GM12878 (cell line): Measurements from ENCODE around the gene BMAL1. TPM values are rescaled to one million over a fixed set of nuclear protein-coding genes. Genes with fewer than 3 reads are reported as not detected.

Experiments used
- ATAC-seq: fragments of 200-7000 bp; cut with Tn5 transposase; 3 replicates; pipeline ENCODE4 v1.9.1; 2020; ENCODE audit warnings: mild to moderate bottlenecking, moderate library complexity
- BruUV-seq: library from RNA; stranded (reverse); fragments of 400-500 nt; replicated peaks from 2 replicates; lab custom pipeline; 2021; lab: Mats Ljungman, UMichigan
- CTCF ChIA-PET: fragments of 300-600 bp; sonication (Branson Sonifier 250); formaldehyde crosslinking; extraction: SDS; loops from one replicate; lab custom pipeline; 2021; ENCODE audit warnings: inconsistent platforms; lab: Yijun Ruan, JAX
- POLR2A ChIA-PET: fragments of 350-600 bp; formaldehyde crosslinking; extraction: SDS; loops from one replicate; lab custom pipeline; 2021; ENCODE audit warnings: inconsistent platforms; lab: Charles Lee
- RAD21 ChIA-PET: fragments of 300-600 bp; sonication (Branson Sonifier 250); formaldehyde crosslinking; loops from one replicate; lab custom pipeline; 2023; ENCODE audit warnings: antibody characterized with exemption; ENCODE audit not compliant: unreplicated experiment; lab: Charles Lee
- SMC1A ChIA-PET: fragments of 300-600 bp; sonication (Branson Sonifier 250); formaldehyde crosslinking; loops from one replicate; lab custom pipeline; 2023; ENCODE audit not compliant: unreplicated experiment, uncharacterized antibody; lab: Charles Lee
- DNase-seq: peaks from one replicate; pipeline ENCODE4 v3.0.0-alpha.2; 2011; ENCODE audit warnings: low read depth, low spot score
- FAIRE-seq: peaks from 3 replicates; lab custom pipeline; 2011; peaks lifted over from hg19 to GRCh38; lab: Jason Lieb, UNC
- H2AFZ ChIP-seq: 2 replicates; pipeline ENCODE4 v1.6.0; 2011; ENCODE audit warnings: low read depth, low read length, control low read depth; ENCODE audit not compliant: control insufficient read depth
- H3K27ac ChIP-seq: 2 replicates; pipeline ENCODE4 v1.5.1; 2011; ENCODE audit warnings: control low read depth; ENCODE audit not compliant: control insufficient read depth, insufficient read depth
- H3K27me3 ChIP-seq, 2 experiments: replicated peaks in 1 of 2; 2 replicates each; pipeline versions ENCODE4 v1.6.0 to v1.6.1; 2011; ENCODE audit warnings: low read length in 1 of 2; ENCODE audit not compliant: control insufficient read depth in 2 of 2, insufficient read depth in 2 of 2
- H3K36me3 ChIP-seq, 2 experiments: 2 replicates each; pipeline ENCODE4 v1.5.1; 2011; ENCODE audit warnings: low read length in 1 of 2; ENCODE audit not compliant: control insufficient read depth in 2 of 2, insufficient read depth in 2 of 2
- H3K4me1 ChIP-seq: 2 replicates; pipeline ENCODE4 v1.6.1; 2011; ENCODE audit warnings: mild to moderate bottlenecking, low read length, moderate library complexity, mixed read lengths; ENCODE audit not compliant: control insufficient read depth, insufficient read depth
- H3K4me2 ChIP-seq: 2 replicates; pipeline ENCODE4 v1.6.0; 2011; ENCODE audit warnings: control low read depth; ENCODE audit not compliant: control insufficient read depth, insufficient read depth
- H3K4me3 ChIP-seq: fragments of 200-600 bp; sonication (generic); 2 replicates; pipeline ENCODE4 v1.5.1; 2016
- H3K79me2 ChIP-seq: 2 replicates; pipeline ENCODE4 v1.6.0; 2011; ENCODE audit warnings: low read length; ENCODE audit not compliant: control insufficient read depth, insufficient read depth
- H3K9ac ChIP-seq: 2 replicates; pipeline ENCODE4 v1.8.0; 2011; ENCODE audit warnings: low read length, control low read depth, mixed read lengths; ENCODE audit not compliant: control insufficient read depth, insufficient read depth
- H3K9me3 ChIP-seq: replicated peaks from 3 replicates; pipeline ENCODE4 v1.5.1; 2011; ENCODE audit warnings: mild to moderate bottlenecking, low read length; ENCODE audit not compliant: control insufficient read depth, insufficient read depth
- H4K20me1 ChIP-seq: 2 replicates; pipeline ENCODE4 v1.6.0; 2011; ENCODE audit not compliant: control insufficient read depth, insufficient read depth
- MEF2A ChIP-seq: IDR thresholded peaks from 2 replicates; pipeline ENCODE4 v1.6.1; 2011; ENCODE audit warnings: low read depth, mild to moderate bottlenecking, low read length, moderate library complexity; ENCODE audit not compliant: insufficient read depth
- WGBS: methylation state at CpG from one replicate; pipeline ENCODE4 v1.1.6; 2016; ENCODE audit warnings: low lambda C conversion rate; ENCODE audit not compliant: insufficient replicate concordance, insufficient coverage; ENCODE audit errors: missing lambda C conversion rate; 5-methylcytosine and 5-hydroxymethylcytosine counted together
- in situ Hi-C: fragments of 300-500 bp; cut with MboI; formaldehyde crosslinking; loops from 9 replicates; pipeline ENCODE4 v1.14.3; 2018; ENCODE audit warnings: mixed read lengths
- intact Hi-C: fragments of 100-400 bp; cut with micrococcal nuclease; formaldehyde crosslinking; loops from one replicate; pipeline ENCODE4 v1.14.2; 2022; ENCODE audit not compliant: unreplicated experiment
- polyA plus RNA-seq, 11 experiments: library from polyadenylated mRNA; depleted of rRNA in 4 of 11; unstranded in 6 of 11; stranded (reverse) in 5 of 11; fragments of >200 nt; fragmentation: Nextera tagmentation in 4 of 11; fragmentation: Illumina TruSeq in 1 of 11; extraction: Ambion mirVana in 4 of 11; extraction: Trizol in 1 of 11; gene quantifications; 1 replicate in 1 of 11; 2 replicates in 10 of 11; pipeline versions ENCODE4 v1.2.1 to v1.2.3, GENCODE V29; 2011 to 2016; ENCODE audit warnings: inconsistent platforms in 2 of 11, missing spikeins in 2 of 11, low read depth in 1 of 11
- total RNA-seq, 4 experiments: library from RNA; depleted of rRNA in 3 of 4; stranded (reverse); fragments of >200 nt in 3 of 4; fragmentation: Illumina TruSeq in 1 of 4; extraction: Trizol in 1 of 4; gene quantifications; 2 replicates each; pipeline versions ENCODE4 v1.2.1 to v1.2.3, GENCODE V29; 2013 to 2021
- TF ChIP-seq, protein P1 (sequence below): fragments of 150-350 bp; IDR thresholded peaks from 2 replicates; pipeline ENCODE4 v1.6.1; 2014; ENCODE audit warnings: mild to moderate bottlenecking, low read depth, low read length

Gene BMAL1
- total and polyA plus RNA-seq, 10 of the 15 experiments (the other 5 are each of a cell fraction or from before 2014, with no cell fraction given) = 3.5 to 40.6 (median 13.6) TPM

- ATAC-seq (no peak), DNase-seq (no peak), FAIRE-seq (no peak)
- no peaks in the 10 kb centered on the region; a peak in 1 of 4 replicates for H3K36me3 ChIP-seq
- WGBS = 33% methylated on average over 3 of the region's 3 CpGs
- H3K79me2 ChIP-seq = peaks cover 52% of the 10 kb centered on the region
- in situ Hi-C loops (no loop called here), intact Hi-C loops (no loop called here)
- no peak overlapping the region for H3K27ac ChIP-seq
- ChIA-PET CTCF (interaction anchor here (0.9 to 4.2 kb wide), 13 partner anchors 9 to 105 kb away, joined by 3 to 69 read pairs (median 6); no protein-coding TSS in a partner anchor), SMC1A (interaction anchor here (1.0 to 3.4 kb wide), 18 partner anchors 8 to 107 kb away, joined by 3 to 77 read pairs (median 6); no protein-coding TSS in a partner anchor), POLR2A (interaction anchor here (1.2 to 3.3 kb wide), 7 partner anchors 8 to 58 kb away, joined by 3 to 28 read pairs (median 13); no protein-coding TSS in a partner anchor), RAD21 (interaction anchor here (0.9 to 3.4 kb wide), 10 partner anchors 8 to 105 kb away, joined by 3 to 52 read pairs (median 6); no protein-coding TSS in a partner anchor)
- no peaks in the 10 kb centered on the region for H3K9me3 ChIP-seq
- H2AFZ ChIP-seq = no peak overlapping the region
- no peaks in the 10 kb centered on the region for H4K20me1 ChIP-seq
- peak overlapping the region; percentile 17; the same call in 1 of the 2 replicates for H3K4me2 ChIP-seq
- peak overlapping the region; percentile 90 for H3K4me3 ChIP-seq
- no peak overlapping the region for H3K9ac ChIP-seq
- peaks cover 0 to 6% of the 10 kb centered on the region in 2 experiments; a peak in 1 of 4 replicates for H3K27me3 ChIP-seq
- no peak for TF ChIP-seq MEF2A
- TF ChIP-seq, protein P1, sequence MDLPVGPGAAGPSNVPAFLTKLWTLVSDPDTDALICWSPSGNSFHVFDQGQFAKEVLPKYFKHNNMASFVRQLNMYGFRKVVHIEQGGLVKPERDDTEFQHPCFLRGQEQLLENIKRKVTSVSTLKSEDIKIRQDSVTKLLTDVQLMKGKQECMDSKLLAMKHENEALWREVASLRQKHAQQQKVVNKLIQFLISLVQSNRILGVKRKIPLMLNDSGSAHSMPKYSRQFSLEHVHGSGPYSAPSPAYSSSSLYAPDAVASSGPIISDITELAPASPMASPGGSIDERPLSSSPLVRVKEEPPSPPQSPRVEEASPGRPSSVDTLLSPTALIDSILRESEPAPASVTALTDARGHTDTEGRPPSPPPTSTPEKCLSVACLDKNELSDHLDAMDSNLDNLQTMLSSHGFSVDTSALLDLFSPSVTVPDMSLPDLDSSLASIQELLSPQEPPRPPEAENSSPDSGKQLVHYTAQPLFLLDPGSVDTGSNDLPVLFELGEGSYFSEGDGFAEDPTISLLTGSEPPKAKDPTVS = no peak
- BruUV-seq = TSS peak; percentile 52
- H3K4me1 ChIP-seq = peaks cover 2% of the 10 kb centered on the region; the same call in 1 of the 2 replicates
These were observed 2.6 kb downstream of the BMAL1 start for GRCh38 chr11:13280092-13280722.
